T-helper 17 cell (primary cell): ENCODE data around the gene TENT4B. TPM values are rescaled to one million over a fixed set of nuclear protein-coding genes. Genes with fewer than 3 reads are reported as not detected.
A peak's percentile ranks its signal among the peaks of the same experiment; 100 is the strongest.

ENCODE experiments used
- ATAC-seq: fragments of 150-1000 bp; cut with Tn5 transposase; 2 replicates; pipeline ENCODE4 v1.10.0; 2021; ENCODE audit warnings: mild to moderate bottlenecking, moderate library complexity
- DNase-seq, 3 donors: peaks; one replicate each; pipeline versions ENCODE4 v3.0.0 to v3.0.0-alpha.2; 2020 to 2021
- H3K9me3 ChIP-seq: one replicate; pipeline ENCODE4 v1.7.0; 2013; ENCODE audit warnings: low read length, mild to moderate bottlenecking; ENCODE audit not compliant: control insufficient read depth, poor library complexity, severe bottlenecking
- H3K27ac Mint-ChIP-seq: one replicate; pipeline ENCODE4 v1.8.0; 2022; ENCODE audit warnings: mild to moderate bottlenecking, moderate library complexity, mixed read lengths
- H3K27me3 Mint-ChIP-seq: one replicate; pipeline ENCODE4 v1.8.0; 2022; ENCODE audit warnings: mixed read lengths
- H3K36me3 Mint-ChIP-seq: one replicate; pipeline ENCODE4 v1.8.0; 2022; ENCODE audit warnings: low read depth, mixed read lengths
- H3K4me1 Mint-ChIP-seq: one replicate; pipeline ENCODE4 v1.8.0; 2022; ENCODE audit warnings: mild to moderate bottlenecking, mixed read lengths
- H3K4me3 Mint-ChIP-seq: one replicate; pipeline ENCODE4 v1.8.0; 2022; ENCODE audit warnings: mild to moderate bottlenecking, moderate library complexity, mixed read lengths
- total RNA-seq, 4 donors: library from RNA in 2 of 4; stranded (reverse) in 2 of 4; gene quantifications; one replicate each; pipeline ENCODE4 v1.2.3 and lab custom pipeline; 2022 to 2026

Gene TENT4B
- total RNA-seq, 2 donors from 2014 or later, result 21.5 to 23.0 TPM

GRCh38 chr16:50251375-50252081, 98.4 kb downstream of the TENT4B start:
- no peaks in the 10 kb centered on the region for H3K9me3 ChIP-seq
- Mint-ChIP-seq H3K4me3 (no peak overlapping the region), H3K27me3 (no peaks in the 10 kb centered on the region), H3K4me1 (peaks cover 13% of the 10 kb centered on the region), H3K27ac (no peak overlapping the region), H3K36me3 (no peaks in the 10 kb centered on the region)
- DNase-seq, result no peak
- no peak for ATAC-seq

GRCh38 chr16:50252082-50252611, 99.0 kb downstream of the TENT4B start:
- no peak for ATAC-seq
- Mint-ChIP-seq H3K36me3 (no peaks in the 10 kb centered on the region), H3K4me1 (peaks cover 12% of the 10 kb centered on the region), H3K4me3 (no peak overlapping the region), H3K27ac (no peak overlapping the region), H3K27me3 (no peaks in the 10 kb centered on the region)
- H3K9me3 ChIP-seq, result no peaks in the 10 kb centered on the region
- no peak for DNase-seq

- ATAC-seq, result no peak
- Mint-ChIP-seq H3K4me3 (no peak overlapping the region), H3K4me1 (peaks cover 7% of the 10 kb centered on the region), H3K36me3 (no peaks in the 10 kb centered on the region), H3K27me3 (no peaks in the 10 kb centered on the region), H3K27ac (peak overlapping the region; percentile 37)
- DNase-seq, result no peak
- no peaks in the 10 kb centered on the region for H3K9me3 ChIP-seq
Observed at GRCh38 chr16:50252874-50253513, 99.9 kb downstream of the TENT4B start.

GRCh38 chr16:50253514-50253910, 100.4 kb downstream of the TENT4B start:
- Mint-ChIP-seq H3K4me3 (no peak overlapping the region), H3K36me3 (no peaks in the 10 kb centered on the region), H3K27ac (peak overlapping the region; percentile 61), H3K27me3 (no peaks in the 10 kb centered on the region), H3K4me1 (peaks cover 4% of the 10 kb centered on the region)
- H3K9me3 ChIP-seq, result no peaks in the 10 kb centered on the region
- DNase-seq, result no peak
- ATAC-seq, result no peak

- H3K4me1 Mint-ChIP-seq, result peaks cover 4% of the 10 kb centered on the region
Observed at GRCh38 chr16:50254072-50254471, 101.0 kb downstream of the TENT4B start.

DNA sequence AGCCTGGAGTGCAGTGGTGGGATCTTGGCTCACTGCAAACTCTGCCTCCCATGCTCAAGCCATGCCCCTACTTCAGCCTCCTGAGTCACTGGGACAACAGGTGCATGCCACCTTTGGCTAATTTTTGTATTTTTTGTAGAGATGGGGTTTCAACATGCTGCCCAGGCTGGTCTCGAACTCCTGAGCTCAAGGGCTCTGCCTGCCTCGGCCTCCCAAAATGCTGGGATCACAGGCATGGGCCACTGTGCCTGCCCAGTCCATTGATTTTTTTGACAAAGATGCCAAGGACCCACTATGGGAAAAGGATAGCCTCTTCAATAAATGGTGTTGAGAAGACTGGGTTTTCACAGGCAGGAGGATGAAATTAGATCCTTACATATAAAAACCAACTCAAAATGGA, 102.4 kb downstream of the TENT4B start:
- Mint-ChIP-seq H3K4me1 (peaks cover 6% of the 10 kb centered on the region), H3K36me3 (no peaks in the 10 kb centered on the region), H3K4me3 (no peak overlapping the region), H3K27me3 (no peaks in the 10 kb centered on the region), H3K27ac (no peak overlapping the region)
- DNase-seq, result no peak
- no peaks in the 10 kb centered on the region for H3K9me3 ChIP-seq
- no peak for ATAC-seq

More at GRCh38 chr16:50254072-50254471, 101.0 kb downstream of the TENT4B start:
- Mint-ChIP-seq H3K36me3 (no peaks in the 10 kb centered on the region), H3K27ac (peak overlapping the region; percentile 61), H3K27me3 (no peaks in the 10 kb centered on the region), H3K4me3 (no peak overlapping the region)
- no peak for DNase-seq
- H3K9me3 ChIP-seq, result no peaks in the 10 kb centered on the region
- ATAC-seq, result no peak

GRCh38 chr16:50256604-50257003, 103.5 kb downstream of the TENT4B start:
- Mint-ChIP-seq H3K27ac (no peak overlapping the region), H3K4me3 (no peak overlapping the region), H3K4me1 (peaks cover 4% of the 10 kb centered on the region), H3K36me3 (no peaks in the 10 kb centered on the region), H3K27me3 (no peaks in the 10 kb centered on the region)
- DNase-seq (no peak), ATAC-seq (no peak)
- no peaks in the 10 kb centered on the region for H3K9me3 ChIP-seq

- Mint-ChIP-seq H3K4me3 (no peak overlapping the region), H3K27ac (no peak overlapping the region), H3K27me3 (no peaks in the 10 kb centered on the region), H3K4me1 (peaks cover 8% of the 10 kb centered on the region), H3K36me3 (no peaks in the 10 kb centered on the region)
- DNase-seq, result no peak
- no peak for ATAC-seq
- H3K9me3 ChIP-seq, result no peaks in the 10 kb centered on the region
Observed at GRCh38 chr16:50257876-50258275, 104.8 kb downstream of the TENT4B start.

DNA sequence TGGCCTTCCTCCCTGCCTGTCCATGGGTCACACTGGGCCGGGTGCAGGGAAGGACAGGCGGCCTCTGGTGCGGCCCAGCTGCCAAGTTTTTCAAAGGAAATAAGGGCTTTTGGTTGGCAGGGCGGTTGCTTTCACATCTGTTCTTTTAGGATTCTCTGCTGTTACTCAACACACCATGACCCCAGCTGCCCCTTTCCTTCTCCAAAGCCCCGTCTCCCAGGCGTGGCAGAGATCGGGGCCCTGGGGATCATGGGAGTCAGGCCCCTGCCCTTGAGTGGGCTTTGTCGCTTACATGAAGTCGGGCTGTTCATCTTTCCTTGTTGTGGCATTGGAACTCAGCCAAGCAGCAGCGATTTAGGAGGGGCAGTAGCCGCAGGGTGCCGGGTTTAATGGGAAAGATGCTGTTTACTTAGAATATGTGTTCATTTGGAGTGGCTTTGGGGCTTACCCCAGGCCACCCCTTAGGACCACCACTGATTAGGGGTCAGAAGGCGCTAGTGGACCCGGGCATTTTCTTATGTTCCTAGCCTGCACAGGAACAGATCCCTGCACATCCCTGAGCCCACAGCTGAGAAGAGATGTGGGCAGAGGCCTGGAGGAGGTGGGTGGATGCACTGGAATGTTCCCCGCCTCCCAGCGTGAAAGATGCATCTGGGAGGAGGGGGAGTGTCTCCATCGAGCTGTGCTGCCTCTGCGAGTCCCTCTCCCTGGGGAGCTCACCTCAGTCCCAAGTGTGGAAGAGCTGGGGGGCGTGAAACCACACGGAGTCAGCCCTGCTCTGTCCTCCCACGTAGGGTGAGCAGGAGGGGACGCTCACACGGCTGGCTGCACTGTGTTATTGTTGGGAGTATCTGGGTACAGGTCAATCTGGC, 106.5 kb downstream of the TENT4B start:
- no peaks in the 10 kb centered on the region for H3K9me3 ChIP-seq
- peak overlapping the region; percentile 34 for H3K27ac Mint-ChIP-seq
- peaks cover 16% of the 10 kb centered on the region for H3K4me1 Mint-ChIP-seq
- DNase-seq (no peak), ATAC-seq (no peak)
- H3K4me3 Mint-ChIP-seq, result no peak overlapping the region
- H3K27me3 Mint-ChIP-seq, result no peaks in the 10 kb centered on the region
- H3K36me3 Mint-ChIP-seq, result no peaks in the 10 kb centered on the region

GRCh38 chr16:50260206-50261159, 107.4 kb downstream of the TENT4B start:
- Mint-ChIP-seq H3K4me1 (peaks cover 23% of the 10 kb centered on the region), H3K4me3 (no peak overlapping the region), H3K27me3 (no peaks in the 10 kb centered on the region), H3K27ac (no peak overlapping the region), H3K36me3 (no peaks in the 10 kb centered on the region)
- DNase-seq (no peak), ATAC-seq (no peak)
- no peaks in the 10 kb centered on the region for H3K9me3 ChIP-seq

GRCh38 chr16:50261160-50261706, 108.1 kb downstream of the TENT4B start:
- DNase-seq, result no peak
- no peak for ATAC-seq
- H3K9me3 ChIP-seq, result no peaks in the 10 kb centered on the region
- H3K4me3 Mint-ChIP-seq, result no peak overlapping the region
- peaks cover 30% of the 10 kb centered on the region for H3K4me1 Mint-ChIP-seq
- H3K27me3 Mint-ChIP-seq, result no peaks in the 10 kb centered on the region
- H3K36me3 Mint-ChIP-seq, result no peaks in the 10 kb centered on the region
- no peak overlapping the region for H3K27ac Mint-ChIP-seq

DNA sequence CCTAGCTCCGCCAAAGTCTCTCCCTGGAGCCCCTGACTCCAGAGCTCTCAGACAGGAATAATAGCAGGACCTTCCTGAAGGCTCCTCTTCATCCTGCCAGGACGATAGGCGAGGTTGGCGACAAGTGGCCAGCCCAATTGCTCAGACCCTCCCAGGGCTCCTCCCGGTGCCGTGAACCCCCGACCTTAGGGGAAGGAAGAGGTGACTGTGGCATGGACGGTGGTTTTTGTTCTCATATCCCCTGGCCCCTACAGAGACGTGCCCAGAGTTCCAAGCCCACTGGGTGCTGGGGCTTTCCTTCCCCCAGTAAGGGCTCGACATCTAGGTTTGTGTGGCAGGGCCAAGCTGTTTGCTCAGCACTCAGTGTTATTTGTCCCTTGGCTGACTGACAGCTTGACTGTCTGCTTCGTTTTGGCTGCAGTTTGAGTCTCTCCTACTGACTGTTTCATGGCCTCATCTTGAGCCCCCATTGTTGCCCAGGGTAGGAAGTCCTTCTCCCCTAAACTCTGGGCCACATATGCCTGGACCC, 108.7 kb downstream of the TENT4B start:
- no peaks in the 10 kb centered on the region for H3K36me3 Mint-ChIP-seq
- H3K27ac Mint-ChIP-seq, result no peak overlapping the region
- DNase-seq (no peak), ATAC-seq (no peak)
- H3K27me3 Mint-ChIP-seq, result no peaks in the 10 kb centered on the region
- H3K4me3 Mint-ChIP-seq, result no peak overlapping the region
- peaks cover 32% of the 10 kb centered on the region for H3K4me1 Mint-ChIP-seq
- H3K9me3 ChIP-seq, result no peaks in the 10 kb centered on the region
